M059J (cell line): Measurements from ENCODE around the gene KNDC1. TPM values are rescaled to one million over a fixed set of nuclear protein-coding genes. Genes with fewer than 3 reads are reported as not detected.

Experiments used
- DNase-seq: peaks from one replicate; pipeline ENCODE4 v3.0.0-alpha.2; 2012; ENCODE audit warnings: low read depth
- total RNA-seq: library from RNA; depleted of rRNA; stranded (reverse); fragments of >200 nt; shearing (Covaris generic); gene quantifications from 2 replicates; pipeline ENCODE4 v1.2.3, GENCODE V29; 2014; rRNA removed

The KNDC1 gene
- total RNA-seq, 1 experiment from 2014 or later, result not detected

DNA sequence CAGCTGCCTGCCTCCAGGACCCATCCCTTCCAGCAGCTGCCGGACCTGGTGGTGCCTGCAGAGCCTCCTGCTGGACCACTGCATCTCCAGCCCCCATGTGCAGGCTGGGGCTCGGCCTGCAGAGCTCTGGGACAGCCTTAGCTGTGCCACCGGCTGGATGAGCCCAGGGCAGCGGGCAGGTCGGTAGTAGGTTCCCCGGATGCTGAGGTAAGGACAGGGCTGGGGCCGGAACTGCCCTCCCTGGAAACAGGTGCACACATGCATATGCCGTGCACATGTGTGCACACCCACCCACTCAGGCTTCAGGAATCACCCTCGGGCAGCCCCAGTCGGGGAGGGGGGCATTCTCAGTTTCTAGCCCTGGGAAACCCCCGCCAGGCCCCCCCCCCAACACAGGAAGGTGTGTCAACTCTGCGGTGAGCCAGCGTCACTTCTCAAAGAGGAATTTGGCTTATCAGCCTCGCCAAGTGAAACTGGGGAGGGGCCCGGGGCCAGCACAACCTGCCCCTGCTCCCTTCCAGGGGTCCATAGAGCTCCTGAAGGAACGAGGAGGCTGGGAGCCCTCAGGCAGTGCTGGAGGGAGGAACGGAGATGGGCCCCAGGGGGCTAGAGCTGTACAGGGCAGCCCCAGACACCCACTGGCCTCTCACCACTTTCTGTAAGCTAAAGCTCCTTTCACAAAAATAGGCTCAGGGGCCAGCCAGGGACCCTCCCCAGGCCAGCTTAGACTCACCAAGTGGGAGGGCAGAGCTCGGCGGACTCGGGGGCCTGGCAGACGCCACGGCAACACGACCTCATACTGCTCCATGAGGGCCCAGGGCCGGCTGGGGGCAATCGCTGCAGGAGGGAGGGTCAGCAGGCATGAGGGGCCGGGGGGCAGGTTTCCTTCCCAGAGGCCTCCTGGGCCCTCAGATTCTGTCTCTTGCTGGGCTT is 115.0 kb downstream of the KNDC1 start:
- peak; percentile 52 for DNase-seq

DNA sequence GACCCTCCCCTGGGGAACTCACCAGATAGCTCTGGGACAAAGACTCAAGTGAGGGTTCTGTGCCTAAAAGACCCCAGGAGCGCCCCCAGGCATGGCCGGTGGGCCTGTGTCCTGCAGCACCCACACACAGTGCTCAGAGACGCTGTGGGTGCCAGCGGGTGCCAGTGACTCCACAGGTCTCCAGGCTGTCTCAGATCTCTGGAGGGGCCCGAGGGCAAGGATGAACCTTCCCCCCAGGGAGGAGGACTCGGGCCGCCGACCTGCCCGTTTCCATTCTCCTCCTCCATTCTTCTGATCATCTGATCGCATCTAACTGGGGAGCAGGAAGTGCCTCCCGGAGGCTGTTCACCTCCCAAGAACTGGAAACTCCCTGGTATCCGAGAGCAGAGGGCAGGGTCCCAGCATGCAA is 115.7 kb downstream of the KNDC1 start:
- no peak for DNase-seq

Other genes with a start within 250 kb of the KNDC1 start
- not detected in 2 replicates for gene CFAP46, start 217.6 kb upstream of the KNDC1 start, total RNA-seq
- gene ADGRA1, start 72.3 kb upstream of the KNDC1 start, total RNA-seq, result not detected in 2 replicates
- gene UTF1, start 70.0 kb downstream of the KNDC1 start, total RNA-seq, result not detected in 2 replicates
- gene VENTX, start 77.6 kb downstream of the KNDC1 start, total RNA-seq, result not detected in 2 replicates
- 0.02 and 1.3 TPM in 2 replicates for gene ADAM8, start 116.6 kb downstream of the KNDC1 start, total RNA-seq
- 38.6 and 51.9 TPM in 2 replicates for gene TUBGCP2, start 148.7 kb downstream of the KNDC1 start, total RNA-seq
- 32.5 and 33.3 TPM in 2 replicates for gene ZNF511, start 148.7 kb downstream of the KNDC1 start, total RNA-seq
- not detected in 2 replicates for gene CALY, start 176.7 kb downstream of the KNDC1 start, total RNA-seq
- not detected in 2 replicates for gene PRAP1, start 187.2 kb downstream of the KNDC1 start, total RNA-seq
- 0.27 and 6.5 TPM in 2 replicates for gene FUOM, start 197.8 kb downstream of the KNDC1 start, total RNA-seq
- 108 and 121 TPM in 2 replicates for gene ECHS1, start 213.1 kb downstream of the KNDC1 start, total RNA-seq
- 2.1 and 4.0 TPM in 2 replicates for gene PAOX, start 219.0 kb downstream of the KNDC1 start, total RNA-seq
- 22.4 and 26.8 TPM in 2 replicates for gene MTG1, start 233.9 kb downstream of the KNDC1 start, total RNA-seq